ENCODE data around the gene ZSWIM8.
"Not testable (repeated sequence)": the region's sequence is repeated elsewhere in the genome, so short reads cannot be mapped to it uniquely, and the experiment has no call there.

Gene ZSWIM8

GRCh38 chr10:73790886-73791625, 5.7 kb downstream of the ZSWIM8 start:
- no peak overlapping the region for H3K4me3 ChIP-seq (ENCODE audit: low read length)

GRCh38 chr10:73791871-73792400, 6.5 kb downstream of the ZSWIM8 start:
- DNase-seq (ENCODE audit: low read depth, low spot score), result no peak
- no peak overlapping the region for H3K4me3 ChIP-seq (ENCODE audit: low read length)

More at GRCh38 chr10:73790886-73791625, 5.7 kb downstream of the ZSWIM8 start:
- no peak for DNase-seq (ENCODE audit: low read depth, low spot score)

DNA sequence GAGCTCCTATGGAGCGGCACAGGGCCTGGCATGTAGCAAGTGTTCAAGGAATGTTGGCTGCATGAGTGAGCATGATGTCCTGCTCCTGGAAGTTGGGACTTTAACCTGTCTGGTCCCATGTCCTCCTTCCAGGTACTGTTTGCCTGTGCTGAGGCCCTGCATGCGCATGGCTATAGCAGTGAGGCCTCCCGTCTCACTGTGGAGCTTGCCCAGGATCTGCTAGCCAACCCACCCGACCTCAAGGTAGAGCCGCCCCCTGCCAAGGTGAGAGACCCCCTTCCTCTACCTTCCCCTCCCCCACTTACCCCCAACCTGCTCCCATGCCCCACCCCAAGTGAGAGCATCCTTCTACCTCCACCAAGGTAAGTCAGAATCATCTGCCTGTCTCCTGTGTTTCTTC, 8.1 kb downstream of the ZSWIM8 start:
- no peak for DNase-seq (ENCODE audit: low read depth, low spot score)
- H3K4me3 ChIP-seq (ENCODE audit: low read length), result no peak overlapping the region

DNA sequence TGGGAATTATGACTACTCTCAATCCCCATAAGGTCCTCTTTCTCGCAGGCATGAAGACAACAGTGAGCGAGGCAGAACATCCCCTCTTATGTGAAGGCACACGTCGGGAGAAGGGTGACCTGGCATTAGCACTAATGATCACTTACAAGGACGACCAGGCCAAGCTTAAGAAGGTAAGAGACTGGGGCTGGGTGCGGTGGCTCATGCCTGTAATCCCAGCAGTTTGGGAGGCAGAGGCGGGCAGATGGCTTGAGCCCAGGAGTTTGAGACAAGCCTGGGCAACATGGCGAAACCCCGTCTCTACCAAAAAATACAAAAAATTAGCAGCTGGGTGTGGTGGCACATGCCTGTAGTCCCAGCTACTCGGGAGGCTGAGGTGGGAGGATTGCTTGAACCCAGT, 10.1 kb downstream of the ZSWIM8 start:
- DNase-seq (ENCODE audit: low read depth, low spot score); H3K4me3 ChIP-seq (ENCODE audit: low read length): not testable (repeated sequence)

DNA sequence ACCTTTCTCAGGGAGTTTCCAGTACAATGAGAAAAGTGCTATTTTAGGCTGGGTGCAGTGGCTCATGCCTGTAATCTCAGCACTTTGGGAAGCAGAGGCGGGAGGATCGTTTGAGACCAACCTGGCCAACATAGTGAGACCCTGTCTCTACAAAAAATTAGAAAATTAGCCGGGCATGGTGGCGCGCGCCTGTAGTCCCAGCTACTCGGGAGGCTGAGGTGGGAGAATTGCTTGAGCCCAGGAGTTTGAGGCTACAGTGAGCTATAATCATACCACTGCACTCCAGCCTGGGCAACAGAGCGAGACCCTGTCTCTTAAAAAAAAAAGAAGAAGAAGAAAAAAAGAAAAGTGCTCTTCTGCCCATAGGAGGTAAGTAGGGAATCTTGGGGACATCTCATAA, 10.6 kb downstream of the ZSWIM8 start:
- not testable (repeated sequence) for H3K4me3 ChIP-seq (ENCODE audit: low read length); DNase-seq (ENCODE audit: low read depth, low spot score)

GRCh38 chr10:73796766-73797165, 11.4 kb downstream of the ZSWIM8 start:
- no peak for DNase-seq (ENCODE audit: low read depth, low spot score)
- H3K4me3 ChIP-seq (ENCODE audit: low read length), result no peak overlapping the region

DNA sequence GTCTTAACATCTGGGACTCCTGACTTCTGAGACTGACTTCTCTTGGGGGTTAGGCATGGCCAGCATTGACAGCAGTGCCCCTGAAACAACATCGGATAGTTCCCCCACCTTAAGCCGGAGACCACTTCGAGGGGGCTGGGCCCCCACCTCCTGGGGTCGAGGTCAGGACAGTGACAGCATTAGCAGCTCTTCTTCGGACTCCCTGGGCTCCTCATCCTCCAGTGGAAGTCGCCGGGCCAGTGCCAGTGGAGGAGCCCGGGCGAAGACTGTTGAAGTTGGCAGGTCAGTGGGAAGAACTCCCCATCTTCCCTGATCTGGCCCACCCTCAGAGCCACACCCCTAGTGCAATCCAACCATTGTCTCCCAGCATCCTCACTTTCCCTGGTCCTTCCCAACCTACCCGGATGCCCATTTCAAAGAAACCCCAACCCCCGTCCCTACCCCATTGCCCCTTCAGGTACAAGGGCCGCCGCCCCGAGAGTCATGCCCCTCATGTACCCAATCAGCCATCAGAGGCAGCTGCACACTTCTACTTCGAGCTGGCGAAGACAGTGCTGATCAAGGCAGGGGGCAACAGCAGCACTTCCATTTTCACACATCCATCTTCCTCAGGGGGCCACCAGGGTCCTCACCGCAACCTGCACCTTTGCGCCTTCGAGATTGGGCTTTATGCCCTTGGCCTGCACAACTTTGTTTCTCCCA, 12.1 kb downstream of the ZSWIM8 start:
- no peak for DNase-seq (ENCODE audit: low read depth, low spot score)
- no peak overlapping the region for H3K4me3 ChIP-seq (ENCODE audit: low read length)

GRCh38 chr10:73798087-73798486, 12.7 kb downstream of the ZSWIM8 start:
- DNase-seq (ENCODE audit: low read depth, low spot score), result no peak
- H3K4me3 ChIP-seq (ENCODE audit: low read length), result no peak overlapping the region

GRCh38 chr10:73798927-73799560, 13.6 kb downstream of the ZSWIM8 start:
- H3K4me3 ChIP-seq (ENCODE audit: low read length), result no peak overlapping the region
- DNase-seq (ENCODE audit: low read depth, low spot score), result no peak

DNA sequence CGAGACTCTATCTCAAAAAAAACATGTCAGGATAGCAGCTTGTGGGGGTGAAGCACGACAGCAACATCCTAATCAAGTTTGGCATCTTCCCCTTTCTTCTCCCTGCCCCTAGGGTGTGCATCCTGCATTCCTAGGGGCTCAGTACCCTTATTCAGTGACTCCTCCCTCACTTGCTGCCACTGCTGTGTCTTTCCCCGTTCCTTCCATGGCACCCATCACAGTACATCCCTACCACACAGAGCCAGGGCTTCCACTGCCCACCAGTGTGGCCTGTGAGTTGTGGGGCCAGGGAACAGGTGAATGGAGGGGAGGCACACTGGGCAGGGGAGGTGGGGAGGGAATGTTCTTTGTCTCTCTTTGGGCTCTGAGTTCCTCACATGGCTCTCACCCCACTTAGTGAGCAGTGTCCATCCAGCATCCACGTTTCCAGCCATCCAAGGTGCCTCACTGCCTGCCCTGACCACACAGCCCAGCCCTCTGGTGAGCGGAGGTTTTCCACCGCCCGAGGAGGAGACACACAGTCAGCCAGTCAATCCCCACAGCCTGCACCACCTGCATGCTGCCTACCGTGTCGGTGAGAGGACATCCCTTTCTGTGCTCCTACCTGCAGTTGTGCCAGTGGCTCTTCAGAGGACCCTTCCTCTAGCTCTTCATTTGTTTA, 14.6 kb downstream of the ZSWIM8 start:
- no peak overlapping the region for H3K4me3 ChIP-seq (ENCODE audit: low read length)
- no peak for DNase-seq (ENCODE audit: low read depth, low spot score)

DNA sequence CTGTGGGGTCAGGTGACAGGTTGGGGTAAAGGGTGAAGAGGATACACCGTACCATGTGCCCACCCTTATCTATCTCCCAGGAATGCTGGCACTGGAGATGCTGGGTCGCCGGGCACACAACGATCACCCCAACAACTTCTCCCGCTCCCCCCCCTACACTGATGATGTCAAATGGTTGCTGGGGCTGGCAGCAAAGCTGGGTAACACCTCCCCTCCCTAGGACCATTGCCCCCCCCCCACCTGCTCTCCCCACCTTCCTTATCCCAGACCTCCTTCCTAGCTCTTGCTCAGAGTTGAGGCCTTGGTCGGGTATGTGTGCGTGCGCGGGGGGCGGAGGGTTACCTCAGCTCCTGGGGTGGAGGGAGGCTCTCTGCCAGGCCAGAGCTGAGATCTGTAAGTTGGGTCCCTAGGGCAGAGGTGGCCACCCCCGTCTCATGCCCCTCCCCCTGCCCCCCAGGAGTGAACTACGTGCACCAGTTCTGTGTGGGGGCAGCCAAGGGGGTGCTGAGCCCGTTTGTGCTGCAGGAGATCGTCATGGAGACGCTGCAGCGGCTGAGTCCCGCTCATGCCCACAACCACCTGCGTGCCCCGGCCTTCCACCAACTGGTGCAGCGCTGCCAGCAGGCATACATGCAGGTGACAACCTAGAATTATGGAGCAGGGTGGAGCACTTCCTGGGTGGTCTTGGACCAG, 15.3 kb downstream of the ZSWIM8 start:
- DNase-seq (ENCODE audit: low read depth, low spot score), result no peak
- H3K4me3 ChIP-seq (ENCODE audit: low read length), result no peak overlapping the region

DNA sequence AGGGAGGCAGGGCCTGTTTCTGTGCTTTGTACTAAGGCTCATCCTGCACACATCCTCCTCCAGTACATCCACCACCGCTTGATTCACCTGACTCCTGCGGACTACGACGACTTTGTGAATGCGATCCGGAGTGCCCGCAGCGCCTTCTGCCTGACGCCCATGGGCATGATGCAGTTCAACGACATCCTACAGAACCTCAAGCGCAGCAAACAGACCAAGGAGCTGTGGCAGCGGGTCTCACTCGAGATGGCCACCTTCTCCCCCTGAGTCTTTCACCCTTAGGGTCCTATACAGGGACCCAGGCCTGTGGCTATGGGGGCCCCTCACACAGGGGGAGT, 15.8 kb downstream of the ZSWIM8 start:
- DNase-seq (ENCODE audit: low read depth, low spot score), result no peak
- H3K4me3 ChIP-seq (ENCODE audit: low read length), result no peak overlapping the region

DNA sequence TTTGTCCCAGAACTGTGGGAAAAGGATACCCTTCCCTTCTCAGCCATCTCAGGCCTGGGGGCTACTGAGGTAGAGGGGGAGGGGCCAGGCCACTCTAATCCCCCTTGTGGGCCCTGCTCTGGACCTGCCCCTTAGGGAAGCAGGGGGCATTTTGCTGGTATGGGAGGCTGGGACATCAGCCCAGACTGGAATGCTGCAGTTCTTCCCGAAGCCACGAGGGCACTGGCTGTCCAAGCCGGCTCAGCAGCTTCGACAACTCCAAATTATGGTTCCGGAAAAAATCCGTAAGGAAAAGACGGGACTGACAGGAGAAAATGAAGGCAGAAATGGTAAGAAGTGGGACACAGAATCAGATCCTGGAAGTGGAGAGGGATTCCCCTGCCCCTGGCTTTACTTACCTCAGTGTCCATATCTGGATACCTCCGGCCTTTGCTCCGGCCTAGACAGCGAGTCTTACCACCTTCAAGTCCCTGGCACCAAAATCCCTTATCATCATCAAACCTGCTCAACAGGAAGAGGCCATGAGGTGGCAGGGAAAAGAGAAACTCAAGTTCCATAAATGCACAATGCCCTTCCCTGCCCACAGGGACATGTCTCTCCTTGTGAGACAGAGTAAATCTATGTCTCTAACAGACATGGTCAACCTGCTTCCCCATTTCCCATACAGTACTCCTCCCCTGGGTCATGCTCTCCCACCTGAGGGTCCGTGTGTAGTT, 17.0 kb downstream of the ZSWIM8 start:
- no peak for DNase-seq (ENCODE audit: low read depth, low spot score)
- no peak overlapping the region for H3K4me3 ChIP-seq (ENCODE audit: low read length)

DNA sequence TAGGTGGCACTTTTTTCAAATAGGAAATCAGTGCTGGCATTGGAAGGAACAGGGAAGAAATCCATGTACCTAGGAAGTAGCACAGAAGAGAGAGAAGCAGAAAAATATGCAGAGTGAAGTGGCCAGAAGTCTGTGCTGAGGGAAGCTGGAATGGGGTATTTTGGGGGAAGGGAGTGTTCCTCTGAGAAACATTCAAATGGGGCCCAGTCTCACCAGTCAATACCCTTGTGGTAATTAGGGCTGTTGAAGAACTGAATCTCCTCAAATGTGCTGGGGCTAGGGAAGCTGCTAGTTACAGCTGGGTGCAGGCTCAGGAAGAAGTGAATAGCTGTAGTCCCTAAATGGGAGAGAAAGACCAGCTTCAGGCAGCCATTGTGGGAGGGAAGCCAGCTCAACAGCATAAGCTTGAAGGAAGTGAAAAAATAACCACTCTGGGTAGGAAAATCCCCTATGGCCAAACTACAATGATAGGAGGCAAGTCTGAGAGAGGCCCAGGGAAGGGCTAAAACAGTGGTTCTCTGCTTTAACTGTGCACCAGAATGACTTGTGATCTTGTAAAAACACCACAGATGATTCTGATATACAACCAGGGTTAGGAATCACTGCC, 18.4 kb downstream of the ZSWIM8 start:
- no peak overlapping the region for H3K4me3 ChIP-seq (ENCODE audit: low read length)

GRCh38 chr10:73806176-73806950, 21.0 kb downstream of the ZSWIM8 start:
- H3K4me3 ChIP-seq (ENCODE audit: low read length), result no peak overlapping the region
- DNase-seq (ENCODE audit: low read depth, low spot score), result no peak

More for the DNA sequence above, 18.4 kb downstream of the ZSWIM8 start:
- no peak for DNase-seq (ENCODE audit: low read depth, low spot score)

DNA sequence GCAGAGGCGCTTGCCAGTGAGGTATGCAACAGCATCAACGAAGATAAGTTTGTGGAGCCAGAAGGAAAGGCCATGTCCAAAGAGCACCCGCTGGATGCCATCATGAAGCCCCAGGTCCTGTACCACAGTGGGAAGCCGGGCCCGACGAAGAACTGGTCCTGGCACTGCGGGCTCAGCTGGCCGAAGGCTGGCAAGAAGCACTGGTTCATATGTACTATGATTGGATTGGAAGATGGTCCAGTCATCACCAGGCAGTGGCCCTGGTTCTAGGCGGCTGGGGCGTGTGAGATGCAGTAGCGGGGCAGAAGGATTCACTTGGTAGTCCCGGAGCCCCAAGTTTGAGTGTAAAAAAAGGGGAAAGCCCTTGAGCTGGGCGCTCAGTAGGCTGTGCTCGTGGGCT, 22.1 kb downstream of the ZSWIM8 start:
- no peak overlapping the region for H3K4me3 ChIP-seq (ENCODE audit: low read length)
- DNase-seq (ENCODE audit: low read depth, low spot score), result no peak

DNA sequence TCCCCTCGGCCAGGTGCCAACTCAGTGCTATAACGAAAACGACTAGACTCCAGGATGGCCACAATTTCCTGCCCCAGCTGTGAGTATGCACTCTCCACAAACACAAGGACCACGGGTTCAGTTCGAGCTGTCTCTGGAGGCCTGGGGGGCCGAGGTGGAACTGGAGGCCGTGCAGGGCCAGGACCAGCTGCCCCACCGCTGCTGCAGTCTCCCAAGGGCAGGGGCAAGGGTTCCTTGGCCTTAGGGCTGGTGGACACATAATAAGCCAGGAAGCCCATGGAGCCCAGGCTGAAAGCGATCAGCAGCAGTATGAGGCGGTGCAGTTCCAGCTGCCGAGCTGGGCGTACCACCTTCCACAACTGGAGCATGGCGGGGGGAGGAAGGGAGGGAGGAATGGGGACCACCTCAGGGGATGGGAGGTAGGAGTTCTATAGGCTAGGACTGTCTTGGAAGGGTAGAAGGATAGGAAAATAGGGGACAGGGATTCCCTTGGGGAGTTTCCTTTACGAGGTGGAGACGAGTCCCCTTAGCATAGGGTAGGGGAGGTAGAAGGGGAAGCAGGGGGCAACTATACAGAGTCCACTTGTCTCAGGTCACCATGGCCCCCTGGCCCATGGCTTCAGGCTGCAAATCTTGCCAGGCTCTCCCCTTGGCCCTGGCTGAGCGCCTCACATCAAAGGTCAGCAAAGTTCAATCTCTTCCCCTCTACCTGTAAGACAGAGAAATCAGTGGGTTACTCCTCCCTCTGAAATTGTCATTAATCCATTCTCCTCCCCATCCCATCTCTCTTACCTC, 22.8 kb downstream of the ZSWIM8 start:
- DNase-seq (ENCODE audit: low read depth, low spot score), result no peak
- H3K4me3 ChIP-seq (ENCODE audit: low read length), result no peak overlapping the region

Measured in Jurkat, Clone E6-1 (cell line).